ENCODE data around the gene NGFR.
A peak's percentile ranks its signal among the peaks of the same experiment; 100 is the strongest.

The NGFR gene

DNA sequence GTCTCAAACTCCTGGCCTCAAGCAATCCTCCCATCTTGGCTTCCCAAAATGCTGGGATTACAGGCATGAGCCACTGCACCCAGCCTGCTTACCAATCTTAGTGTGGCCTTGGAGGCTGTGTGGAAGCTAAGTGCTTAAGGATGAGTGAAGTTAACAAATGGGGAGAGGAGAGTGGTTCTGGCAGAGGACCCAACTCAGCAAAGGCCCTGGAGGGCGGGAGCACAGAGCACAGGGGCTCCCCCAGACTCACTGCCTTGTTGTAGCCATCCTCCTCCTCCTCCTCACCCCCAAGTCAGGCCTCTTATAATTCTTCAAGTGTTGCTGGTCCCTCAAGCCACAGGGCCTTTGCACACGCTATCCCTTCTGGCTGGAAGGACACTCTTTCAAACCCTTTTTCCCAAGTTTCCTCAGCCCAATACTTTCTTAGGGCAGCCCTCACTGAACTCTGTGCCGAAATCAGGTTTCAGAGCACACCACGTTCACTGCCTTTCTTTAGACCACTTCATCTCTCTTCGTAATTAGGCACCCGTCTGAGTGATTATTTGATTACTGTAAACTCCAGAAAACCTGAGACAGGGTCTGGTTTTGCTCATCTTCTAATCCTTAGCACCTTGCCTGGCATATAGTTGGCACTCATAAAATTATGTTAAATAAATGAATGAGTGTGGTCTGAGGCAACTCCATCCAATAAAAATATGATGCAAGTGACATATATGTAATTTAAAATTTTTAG, 23.4 kb downstream of the NGFR start:
- no peak for DNase-seq

GRCh38 chr17:49519781-49520180, 24.7 kb downstream of the NGFR start:
- no peak for DNase-seq

DNA sequence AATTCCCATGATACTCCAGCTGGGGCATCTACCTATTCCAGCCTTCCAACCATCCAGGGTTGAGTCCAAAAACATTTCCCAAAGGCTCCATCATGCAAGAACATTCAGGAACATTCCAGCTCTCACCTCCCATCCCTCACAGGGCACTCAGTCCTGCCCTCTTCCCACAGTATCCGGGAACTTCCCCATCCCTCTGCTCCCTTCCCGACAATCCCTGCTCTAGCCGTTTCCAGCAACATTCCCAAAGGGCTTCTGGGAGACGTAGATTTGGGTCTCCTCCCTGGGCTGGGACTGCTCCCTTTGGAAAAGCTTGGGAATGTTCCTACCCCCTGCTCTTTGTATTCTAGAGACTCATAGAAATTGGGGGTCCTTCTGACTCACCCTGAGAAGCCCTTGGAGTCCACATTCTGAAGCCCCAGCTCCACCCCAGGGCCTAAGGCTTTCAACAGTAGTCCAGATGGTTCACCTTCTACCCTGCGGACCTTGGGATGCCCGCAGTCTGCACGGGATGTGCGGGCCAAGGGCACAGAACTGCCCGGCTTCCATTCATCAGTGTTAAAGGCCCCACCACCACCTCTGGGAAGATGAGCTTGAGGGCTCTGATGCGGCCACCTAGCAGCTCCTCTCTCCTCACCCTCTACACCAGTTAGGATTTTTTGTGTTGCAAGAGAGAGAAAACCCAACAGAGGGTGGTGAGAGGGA, 25.4 kb downstream of the NGFR start:
- no peak for DNase-seq

GRCh38 chr17:49521088-49521450, 26.0 kb downstream of the NGFR start:
- no peak for DNase-seq

GRCh38 chr17:49521471-49522356, 26.6 kb downstream of the NGFR start:
- no peak for DNase-seq

DNA sequence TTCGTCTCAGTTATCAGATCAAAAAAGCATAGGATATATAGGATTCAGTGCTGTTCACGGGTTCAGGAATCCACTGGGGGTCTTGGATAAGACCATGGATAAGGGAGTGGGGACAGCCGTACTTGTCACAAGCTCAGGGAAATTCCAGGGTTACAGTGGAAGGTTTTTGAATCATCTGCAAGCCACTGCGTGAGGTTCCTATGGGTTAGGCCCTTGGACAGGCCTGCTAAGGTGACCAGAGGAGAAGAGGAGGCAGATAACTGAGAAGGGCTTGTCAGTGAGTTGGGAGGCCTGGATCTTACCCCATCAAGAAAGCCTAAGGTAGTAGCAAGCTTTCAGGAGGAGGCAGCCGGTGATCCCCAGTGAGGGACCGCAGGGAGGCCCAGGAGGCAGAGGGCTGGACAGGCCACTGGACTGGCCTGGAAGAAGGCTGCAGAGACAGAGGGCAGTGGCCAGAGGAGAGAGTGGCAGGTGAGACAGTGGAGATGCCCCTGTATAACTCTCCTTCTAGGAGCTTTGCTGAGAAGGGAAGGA, 27.3 kb downstream of the NGFR start:
- no peak for DNase-seq

- DNase-seq = no peak
These were observed 28.1 kb downstream of the NGFR start for GRCh38 chr17:49523196-49523595.

DNA sequence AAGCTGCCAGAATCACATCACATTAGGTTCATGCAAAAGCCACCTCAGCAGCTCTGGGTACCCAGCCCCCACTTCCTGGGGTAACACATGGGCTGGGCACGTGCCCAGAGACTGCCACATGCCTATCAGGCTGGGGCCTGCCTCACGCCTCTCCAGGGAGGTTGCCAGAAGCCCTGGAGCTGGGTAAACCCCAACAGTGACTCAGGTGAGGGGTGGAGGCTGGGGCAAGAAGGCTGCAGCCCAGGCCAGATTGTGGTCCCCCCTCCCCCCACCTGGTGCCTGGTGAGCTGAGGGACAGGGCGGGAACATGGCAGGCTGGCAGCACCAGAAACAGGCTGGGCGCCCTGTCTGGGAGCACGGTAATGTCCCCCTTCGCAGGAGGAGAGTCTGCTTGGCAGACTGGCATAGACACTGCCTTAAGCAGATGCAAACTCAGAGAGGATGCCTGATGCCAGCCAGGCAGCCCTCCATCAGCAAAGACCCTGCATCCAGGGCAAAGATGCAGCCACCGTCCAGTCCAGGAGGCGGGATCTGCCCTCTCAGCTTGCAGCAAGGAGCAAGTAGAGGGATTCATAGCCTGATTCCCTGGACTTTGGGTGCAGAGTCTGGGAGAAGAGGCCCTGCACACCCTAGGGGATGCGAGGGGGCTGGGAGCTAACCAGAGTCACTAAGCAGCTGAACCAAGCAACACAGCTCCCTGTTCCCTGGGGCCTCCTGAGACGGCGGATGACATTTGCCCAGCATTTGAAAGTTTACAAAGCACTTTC, 28.8 kb downstream of the NGFR start:
- peak; percentile 41 for DNase-seq

DNA sequence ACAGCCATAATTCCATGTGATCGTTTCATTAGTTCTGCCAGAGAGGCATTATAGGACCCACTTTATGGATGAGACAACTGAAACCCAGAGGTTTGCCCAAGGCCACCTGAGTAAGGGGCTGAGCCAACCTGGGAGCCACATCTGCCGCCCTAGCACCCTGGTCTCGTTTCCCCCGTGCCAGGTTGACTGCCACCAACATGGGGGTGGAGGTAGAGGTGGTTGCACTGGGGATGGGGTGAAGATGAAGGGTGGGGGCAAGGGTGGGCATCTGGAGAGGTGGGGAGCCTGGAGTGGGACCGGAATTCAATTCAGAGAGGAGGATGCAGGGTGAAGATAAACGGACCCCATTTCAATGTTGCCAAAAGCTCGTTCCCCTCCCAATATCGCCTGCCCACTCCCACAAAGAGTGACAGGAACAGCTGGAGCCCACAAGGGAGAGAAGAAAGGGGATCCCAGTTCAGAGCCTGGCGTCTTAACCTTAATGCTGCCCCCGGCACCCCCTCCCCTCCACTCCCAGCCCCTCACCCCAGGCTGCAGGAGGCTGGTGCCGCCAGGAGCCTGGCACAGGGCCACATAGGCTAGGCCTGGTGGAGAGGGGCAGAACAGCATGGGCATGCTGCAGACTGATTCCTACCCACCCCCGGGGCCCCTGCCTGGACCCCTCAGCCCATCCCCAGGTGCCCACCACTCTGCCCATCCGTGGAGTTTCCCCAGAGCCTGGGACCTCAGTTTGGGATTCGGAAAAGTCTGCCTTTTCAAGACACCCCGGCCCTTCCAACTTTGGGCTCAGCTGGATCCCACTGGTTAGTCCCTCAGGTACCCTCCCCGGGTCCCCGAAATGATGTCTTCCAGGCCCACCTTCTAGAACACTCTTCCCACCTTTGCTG, 29.6 kb downstream of the NGFR start:
- DNase-seq = no peak

GRCh38 chr17:49525831-49526741, 31.0 kb downstream of the NGFR start:
- no peak for DNase-seq

- no peak for DNase-seq
These were observed 33.0 kb downstream of the NGFR start for GRCh38 chr17:49527927-49528651.

GRCh38 chr17:49528966-49529365, 33.9 kb downstream of the NGFR start:
- no peak for DNase-seq

GRCh38 chr17:49530118-49530517, 35.0 kb downstream of the NGFR start:
- no peak for DNase-seq

GRCh38 chr17:49543860-49544259, 48.8 kb downstream of the NGFR start:
- no peak for DNase-seq

DNA sequence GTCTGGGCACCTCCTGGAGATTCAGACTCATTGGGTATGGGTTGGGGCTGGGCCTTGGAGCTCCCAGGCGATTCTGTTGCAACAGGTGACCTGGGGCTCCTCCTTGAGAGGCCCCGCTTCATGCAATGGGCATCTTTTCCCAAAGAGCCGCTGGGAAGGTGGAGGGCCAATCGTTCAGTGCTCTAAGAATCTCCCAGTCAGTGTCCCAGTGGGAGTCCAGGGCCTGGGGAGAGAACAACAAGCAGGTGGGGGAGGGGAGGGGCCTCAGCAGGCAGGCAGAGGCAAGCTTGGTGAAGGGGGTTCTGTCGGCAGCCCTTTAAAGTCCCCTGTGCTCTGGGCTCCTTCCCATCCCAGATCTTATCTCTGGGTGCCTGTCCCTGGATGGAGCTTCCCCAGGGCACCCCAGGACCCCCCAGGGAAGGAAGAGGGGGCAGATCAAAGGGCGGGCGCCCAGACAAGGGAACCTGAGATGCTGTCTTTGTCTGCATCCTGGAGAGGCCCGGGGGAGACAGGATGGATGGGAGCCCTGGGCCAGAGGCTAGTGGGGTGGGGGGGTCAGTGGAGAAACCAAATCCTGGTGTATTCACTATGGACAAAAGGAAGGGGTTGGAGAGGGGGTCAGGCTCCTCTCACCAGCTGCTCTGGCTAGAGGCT, 50.0 kb downstream of the NGFR start:
- no peak for DNase-seq

DNA sequence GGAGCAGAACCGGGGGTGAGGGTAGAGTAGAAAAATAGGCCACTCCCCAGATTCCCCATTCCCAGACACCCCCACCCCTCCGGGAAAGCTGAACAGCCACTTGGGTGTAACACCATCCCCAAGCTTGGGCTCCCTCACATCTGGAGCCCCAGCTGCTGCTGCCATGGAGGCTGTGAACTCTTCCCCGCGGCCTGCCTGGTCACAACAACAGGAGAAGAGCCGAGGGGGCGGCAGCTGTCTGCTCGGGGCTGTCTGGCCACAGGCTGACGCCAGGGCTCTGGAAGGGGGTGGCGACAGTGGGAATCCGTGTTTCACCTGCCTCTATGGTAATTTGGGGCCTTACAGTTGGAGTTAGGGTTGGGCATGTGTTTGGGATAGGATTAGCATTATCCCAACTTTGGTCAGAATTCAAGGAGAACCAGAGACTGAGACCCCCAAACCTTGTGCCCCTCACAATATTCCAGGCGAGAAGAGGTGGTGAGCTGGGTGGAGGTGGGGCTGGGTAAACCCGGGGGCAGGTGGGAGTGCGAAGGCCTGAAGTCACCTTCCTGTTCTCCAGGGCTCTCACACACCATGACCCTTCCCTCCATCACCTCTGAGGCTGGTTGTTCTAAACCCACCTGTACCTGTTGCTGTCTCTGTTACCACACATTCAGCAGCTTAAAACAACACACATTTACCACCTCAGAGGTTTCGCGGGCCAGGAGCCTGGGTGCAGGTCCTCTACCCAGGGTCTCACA, 50.9 kb downstream of the NGFR start:
- no peak for DNase-seq

- no peak for DNase-seq
These were observed 51.7 kb downstream of the NGFR start for GRCh38 chr17:49546546-49547535.

Measured in CD4-positive, alpha-beta T cell treated with Interleukin-15 for 1 hour (primary cell).